Measurements from ENCODE around the gene DIAPH1. TPM values are rescaled to one million over a fixed set of nuclear protein-coding genes. Genes with fewer than 3 reads are reported as not detected.
A peak's percentile ranks its signal among the peaks of the same experiment; 100 is the strongest.

DIAPH1 gene
- total RNA-seq, 1 experiment from 2014 or later, result 117 TPM

GRCh38 chr5:141613344-141613743, 5.5 kb downstream of the DIAPH1 start:
- no peak for DNase-seq
- Histone ChIP-seq H3K14ac (ENCODE audit: insufficient read depth, low read length) (no peak overlapping the region), H2BK5ac (ENCODE audit: insufficient read length, low read length) (no peak overlapping the region), H4K20me1 (ENCODE audit: control insufficient read depth, insufficient read depth, insufficient read length) (no peaks in the 10 kb centered on the region), H3K23me2 (ENCODE audit: insufficient read length, low read depth, low read length, poor library complexity, severe bottlenecking) (no peaks in the 10 kb centered on the region), H2BK12ac (ENCODE audit: insufficient read length, low read depth, low read length) (no peak overlapping the region), H3K9me3 (ENCODE audit: control insufficient read depth, low read depth, low read length) (no peaks in the 10 kb centered on the region), H3K79me2 (ENCODE audit: insufficient read depth, low read length) (peaks cover 20% of the 10 kb centered on the region; the same call in 1 of the 2 replicates), H3K4me1 (ENCODE audit: insufficient read depth, low read length) (peaks cover 3% of the 10 kb centered on the region), H3K27ac (ENCODE audit: insufficient read length, low read depth, low read length) (no peak overlapping the region), H4K8ac (replicated peaks; ENCODE audit: insufficient read length, low read depth, low read length) (no peak overlapping the region), H3K56ac (ENCODE audit: insufficient read length, low read depth, low read length) (no peak overlapping the region), H2BK15ac (ENCODE audit: low read depth, low read length) (no peak overlapping the region), H3K4me2 (ENCODE audit: insufficient read depth, insufficient read length, low read length) (no peak overlapping the region), H3K4ac (ENCODE audit: low read depth, low read length) (no peak overlapping the region), H2BK120ac (ENCODE audit: low read depth, low read length, poor library complexity, severe bottlenecking) (no peak overlapping the region), H3K23ac (ENCODE audit: insufficient read length, low read depth, low read length) (no peak overlapping the region), H3K9ac (ENCODE audit: extremely low read depth, insufficient read length, low read length) (no peak overlapping the region), H3K27me3 (ENCODE audit: insufficient read depth, low read length) (no peaks in the 10 kb centered on the region), H2BK20ac (ENCODE audit: low read depth, low read length, poor library complexity, severe bottlenecking) (no peak overlapping the region), H2AFZ (ENCODE audit: low read length) (no peak overlapping the region), H3T11ph (ENCODE audit: low read length) (no peak overlapping the region), H3K18ac (ENCODE audit: insufficient read length, low read depth, low read length) (no peak overlapping the region), H4K91ac (ENCODE audit: insufficient read length, low read depth, low read length) (no peak overlapping the region), H4K5ac (ENCODE audit: insufficient read length, low read depth, low read length) (no peak overlapping the region), H2AK5ac (ENCODE audit: insufficient read length, low read length) (no peak overlapping the region), H3K79me1 (ENCODE audit: insufficient read depth, low read depth, low read length, poor library complexity, severe bottlenecking) (no peaks in the 10 kb centered on the region)
- peaks cover 43 to 51% of the 10 kb centered on the region in 2 experiments for H3K4me1 Mint-ChIP-seq
- TF ChIP-seq CTCF (conservative IDR thresholded peaks at IDR 0.05), result no peak
- H3K9me3 Mint-ChIP-seq, result peaks cover 0 to 3% of the 10 kb centered on the region in 2 experiments; a peak in 1 of 5 replicates
- peak overlapping the region in 1 of 2 experiments; percentile 6; a peak in 1 of 5 replicates for H3K4me3 Mint-ChIP-seq
- no peak overlapping the region for H3K27ac Mint-ChIP-seq
- H3K27me3 Mint-ChIP-seq (ENCODE audit: low read depth), result no peaks in the 10 kb centered on the region
- H3K36me3 Mint-ChIP-seq (ENCODE audit: insufficient read depth in 1 of 3, low read depth in 3 of 3), result peaks cover 0 to 19% (median 14%) of the 10 kb centered on the region in 3 experiments; a peak in 3 of 7 replicates

Data from H9 (cell line).